Hepatocyte (in vitro differentiated cells): ENCODE measurements around the gene KIF11. TPM values are rescaled to one million over a fixed set of nuclear protein-coding genes. Genes with fewer than 3 reads are reported as not detected.

Experiments used
- DNase-seq: peaks from one replicate; pipeline ENCODE4 v3.0.0-alpha.2; 2016; ENCODE audit warnings: low spot score
- H2AFZ ChIP-seq: fragments of 200-600 bp; sonication (generic); 2 replicates; pipeline ENCODE4 v1.6.0; 2016; ENCODE audit warnings: antibody characterized with exemption, mild to moderate bottlenecking
- H3K27ac ChIP-seq: fragments of 200-600 bp; sonication (generic); 2 replicates; pipeline ENCODE4 v1.5.1; 2016; ENCODE audit warnings: mild to moderate bottlenecking
- H3K27me3 ChIP-seq: fragments of 200-600 bp; sonication (generic); 2 replicates; pipeline ENCODE4 v1.6.1; 2016
- H3K36me3 ChIP-seq: fragments of 200-600 bp; sonication (generic); replicated peaks from 2 replicates; pipeline ENCODE4 v1.5.1; 2016; ENCODE audit warnings: low read depth; ENCODE audit not compliant: insufficient read depth
- H3K4me1 ChIP-seq: fragments of 200-600 bp; sonication (generic); 2 replicates; pipeline ENCODE4 v1.5.1; 2016; ENCODE audit warnings: mild to moderate bottlenecking, moderate library complexity; ENCODE audit not compliant: insufficient read depth
- H3K4me2 ChIP-seq: fragments of 200-600 bp; sonication (generic); 2 replicates; pipeline ENCODE4 v1.6.0; 2016
- H3K4me3 ChIP-seq: fragments of 200-600 bp; sonication (generic); 2 replicates; pipeline ENCODE4 v1.5.1; 2016; ENCODE audit warnings: mild to moderate bottlenecking
- H3K79me2 ChIP-seq: fragments of 200-600 bp; sonication (generic); 2 replicates; pipeline ENCODE4 v1.6.0; 2017; ENCODE audit warnings: mild to moderate bottlenecking
- H3K9me2 ChIP-seq: fragments of 200-600 bp; sonication (generic); replicated peaks from 2 replicates; pipeline ENCODE4 v1.6.0; 2017; ENCODE audit warnings: mild to moderate bottlenecking; ENCODE audit not compliant: insufficient read depth
- H3K9me3 ChIP-seq: fragments of 200-600 bp; sonication (generic); 2 replicates; pipeline ENCODE4 v1.5.1; 2016; ENCODE audit warnings: low read depth, mild to moderate bottlenecking
- H4K20me1 ChIP-seq: fragments of 200-600 bp; sonication (generic); 2 replicates; pipeline ENCODE4 v1.6.0; 2016; ENCODE audit warnings: mild to moderate bottlenecking; ENCODE audit not compliant: insufficient read depth, poor library complexity, severe bottlenecking
- EZH2 ChIP-seq: fragments of 200-600 bp; sonication (generic); IDR thresholded peaks from 2 replicates; pipeline ENCODE4 v1.6.1; 2016; ENCODE audit warnings: antibody characterized with exemption, mild to moderate bottlenecking, borderline replicate concordance
- EZH2phosphoT487 ChIP-seq: fragments of 200-600 bp; sonication (generic); IDR thresholded peaks from one replicate; pipeline ENCODE4 v1.6.1; 2018; ENCODE audit warnings: antibody characterized with exemption, mild to moderate bottlenecking, low read depth, moderate library complexity; ENCODE audit not compliant: unreplicated experiment, severe bottlenecking
- WGBS: methylation state at CpG from one replicate; pipeline ENCODE4 v1.1.6; 2016; ENCODE audit warnings: low lambda C conversion rate; ENCODE audit errors: missing lambda C conversion rate; 5-methylcytosine and 5-hydroxymethylcytosine counted together
- polyA plus RNA-seq: library from polyadenylated mRNA; unstranded; fragments of >200 nt; fragmentation: Nextera tagmentation; extraction: Ambion mirVana; gene quantifications from 2 replicates; pipeline ENCODE4 v1.2.1, GENCODE V29; 2016
- total RNA-seq: library from RNA; depleted of rRNA; stranded (reverse); fragments of >200 nt; gene quantifications from 2 replicates; pipeline ENCODE4 v1.2.3, GENCODE V29; 2014
- TF ChIP-seq, protein P1 (sequence below): fragments of 200-600 bp; sonication (generic); IDR thresholded peaks from 2 replicates; pipeline ENCODE4 v1.5.1; 2016; ENCODE audit warnings: antibody characterized with exemption, mild to moderate bottlenecking; ENCODE audit not compliant: poor library complexity

KIF11 gene
- total and polyA plus RNA-seq, 2 experiments from 2014 or later: 3.2 to 9.2 TPM

DNA sequence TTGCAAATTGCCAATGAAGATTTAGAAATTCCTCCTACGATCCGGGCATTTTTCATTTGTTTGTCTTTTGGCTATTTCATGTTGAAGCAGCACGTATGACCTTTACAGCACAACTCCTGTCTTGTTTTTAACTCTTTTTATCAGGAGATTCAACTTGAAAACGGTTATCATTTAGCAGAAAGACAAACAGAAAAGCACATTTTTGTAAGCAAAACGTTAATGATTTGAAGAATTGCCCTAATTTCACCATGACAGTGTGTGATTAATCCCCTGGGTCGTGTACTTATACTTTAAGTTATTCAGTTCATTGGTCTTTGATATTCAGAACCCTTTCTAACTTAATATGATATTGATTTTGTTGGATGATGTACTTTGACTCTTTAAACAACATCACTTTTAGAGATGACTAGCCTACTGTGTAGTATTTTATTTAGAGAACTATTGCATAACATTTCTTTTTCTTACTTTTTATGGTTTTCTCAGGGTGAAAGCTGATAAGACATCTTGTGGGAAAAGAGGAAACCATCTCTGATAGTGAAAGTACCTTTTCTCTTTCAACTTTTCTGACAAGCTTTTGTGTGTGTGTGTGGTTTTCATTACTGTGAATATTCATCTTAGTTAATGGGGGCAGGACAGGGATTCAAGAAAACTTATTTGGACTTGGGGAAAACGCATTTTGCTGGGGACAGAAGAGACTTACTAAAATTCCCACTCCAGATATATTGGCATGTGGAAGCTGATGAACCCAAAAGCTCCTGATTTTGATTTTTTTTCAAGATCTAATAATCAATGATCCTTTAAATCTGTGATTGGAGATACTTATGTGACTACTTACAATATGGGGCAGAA is 105.0 kb downstream of the KIF11 start:
- H4K20me1 ChIP-seq: no peaks in the 10 kb centered on the region
- H3K9me2 ChIP-seq: no peaks in the 10 kb centered on the region
- no peak overlapping the region for H3K27ac ChIP-seq
- TF ChIP-seq, protein P1, sequence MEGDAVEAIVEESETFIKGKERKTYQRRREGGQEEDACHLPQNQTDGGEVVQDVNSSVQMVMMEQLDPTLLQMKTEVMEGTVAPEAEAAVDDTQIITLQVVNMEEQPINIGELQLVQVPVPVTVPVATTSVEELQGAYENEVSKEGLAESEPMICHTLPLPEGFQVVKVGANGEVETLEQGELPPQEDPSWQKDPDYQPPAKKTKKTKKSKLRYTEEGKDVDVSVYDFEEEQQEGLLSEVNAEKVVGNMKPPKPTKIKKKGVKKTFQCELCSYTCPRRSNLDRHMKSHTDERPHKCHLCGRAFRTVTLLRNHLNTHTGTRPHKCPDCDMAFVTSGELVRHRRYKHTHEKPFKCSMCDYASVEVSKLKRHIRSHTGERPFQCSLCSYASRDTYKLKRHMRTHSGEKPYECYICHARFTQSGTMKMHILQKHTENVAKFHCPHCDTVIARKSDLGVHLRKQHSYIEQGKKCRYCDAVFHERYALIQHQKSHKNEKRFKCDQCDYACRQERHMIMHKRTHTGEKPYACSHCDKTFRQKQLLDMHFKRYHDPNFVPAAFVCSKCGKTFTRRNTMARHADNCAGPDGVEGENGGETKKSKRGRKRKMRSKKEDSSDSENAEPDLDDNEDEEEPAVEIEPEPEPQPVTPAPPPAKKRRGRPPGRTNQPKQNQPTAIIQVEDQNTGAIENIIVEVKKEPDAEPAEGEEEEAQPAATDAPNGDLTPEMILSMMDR: no peak
- TF ChIP-seq EZH2phosphoT487: no peak
- TF ChIP-seq EZH2: no peak
- H3K79me2 ChIP-seq: no peaks in the 10 kb centered on the region
- H3K9me3 ChIP-seq: no peaks in the 10 kb centered on the region
- H3K36me3 ChIP-seq: no peaks in the 10 kb centered on the region
- H3K4me1 ChIP-seq: peaks cover 10% of the 10 kb centered on the region
- no peak overlapping the region for H2AFZ ChIP-seq
- H3K4me3 ChIP-seq: no peak overlapping the region
- peaks cover 64% of the 10 kb centered on the region for H3K27me3 ChIP-seq
- no peak for DNase-seq
- 43% methylated on average over 7 of the region's 7 CpGs for WGBS
- peak overlapping the region; percentile 4 for H3K4me2 ChIP-seq

DNA sequence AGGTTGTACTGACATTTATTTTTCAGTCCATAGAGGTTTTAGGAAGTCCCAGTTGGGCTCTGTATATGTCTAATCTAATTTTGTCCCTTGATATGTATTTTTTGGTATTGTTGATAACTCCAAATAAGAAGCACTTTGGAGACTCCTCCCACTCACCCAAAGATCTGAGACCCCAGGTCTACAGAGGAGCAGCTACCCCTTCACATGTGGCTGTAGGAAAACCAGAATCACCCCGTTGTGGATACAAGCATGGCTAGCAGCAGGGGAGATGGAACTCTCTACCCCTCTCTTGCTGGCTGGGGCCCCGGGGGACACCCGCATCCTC is 106.2 kb downstream of the KIF11 start:
- no peak for DNase-seq
- Histone ChIP-seq H3K4me1 (peaks cover 10% of the 10 kb centered on the region), H3K4me2 (peak overlapping the region; percentile 83), H3K79me2 (no peaks in the 10 kb centered on the region), H2AFZ (peak overlapping the region; percentile 64), H3K27me3 (peaks cover 58% of the 10 kb centered on the region), H3K9me3 (no peaks in the 10 kb centered on the region), H4K20me1 (no peaks in the 10 kb centered on the region), H3K27ac (no peak overlapping the region), H3K4me3 (peak overlapping the region; percentile 24), H3K36me3 (no peaks in the 10 kb centered on the region), H3K9me2 (no peaks in the 10 kb centered on the region)
- WGBS: 10% methylated on average over 3 of the region's 3 CpGs
- TF ChIP-seq EZH2 (no peak), EZH2phosphoT487 (no peak)
- TF ChIP-seq, protein P1: no peak

DNA sequence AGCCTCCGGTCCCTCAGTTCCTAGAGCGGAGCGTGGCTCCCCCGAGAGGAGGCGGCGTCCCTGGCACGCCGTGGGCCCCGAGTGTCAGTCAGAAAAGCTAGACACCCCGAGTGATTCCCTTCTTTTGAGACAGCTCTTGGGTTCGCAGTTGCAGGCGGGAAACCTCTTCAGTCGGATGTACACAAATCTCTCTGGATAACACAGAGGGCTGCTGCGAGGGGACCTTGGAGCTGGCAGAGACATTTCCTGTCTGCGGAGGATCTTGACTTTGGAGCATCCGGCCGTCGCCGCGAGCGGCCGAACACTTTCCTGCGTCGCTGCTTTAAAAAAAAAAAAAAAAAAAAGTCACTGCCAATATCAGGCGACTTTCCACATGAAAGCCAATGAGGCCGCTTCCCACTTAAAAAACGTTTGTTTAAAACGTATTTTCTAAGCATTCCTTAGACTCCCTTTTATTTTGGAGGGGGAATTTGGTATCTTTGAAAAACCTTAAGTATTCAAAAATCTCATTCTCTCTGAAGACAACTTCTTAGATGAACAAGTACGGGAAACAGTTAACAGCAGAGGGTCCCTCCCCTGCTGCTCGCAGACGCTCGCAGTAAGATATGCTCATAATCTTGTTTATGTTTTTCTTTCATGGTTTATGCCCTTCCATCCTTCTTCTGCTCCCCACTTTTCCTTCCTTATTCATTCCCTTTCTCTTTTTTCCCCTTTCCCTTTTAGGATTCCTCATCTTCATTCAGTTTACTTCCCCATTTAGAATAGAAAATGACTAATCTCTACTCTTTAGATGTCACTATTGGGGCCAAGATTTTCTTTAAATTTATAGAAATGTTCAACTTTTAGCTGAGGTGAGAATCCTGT is 106.8 kb downstream of the KIF11 start:
- H3K4me3 ChIP-seq: peak overlapping the region; percentile 24
- no peaks in the 10 kb centered on the region for H4K20me1 ChIP-seq
- peak; percentile 37 for DNase-seq
- H3K9me2 ChIP-seq: no peaks in the 10 kb centered on the region
- H3K4me1 ChIP-seq: peaks cover 10% of the 10 kb centered on the region
- peak overlapping the region; percentile 64 for H2AFZ ChIP-seq
- no peaks in the 10 kb centered on the region for H3K9me3 ChIP-seq
- H3K36me3 ChIP-seq: no peaks in the 10 kb centered on the region
- TF ChIP-seq EZH2phosphoT487 (no peak), EZH2 (no peak)
- TF ChIP-seq, protein P1: no peak
- peak overlapping the region; percentile 83 for H3K4me2 ChIP-seq
- H3K27ac ChIP-seq: no peak overlapping the region
- WGBS: 4% methylated on average over 31 of the region's 32 CpGs
- H3K79me2 ChIP-seq: no peaks in the 10 kb centered on the region
- peaks cover 53% of the 10 kb centered on the region for H3K27me3 ChIP-seq
